Keratinocyte (primary cell): ENCODE results near the gene ZC3HAV1L. TPM values are rescaled to one million over a fixed set of nuclear protein-coding genes. Genes with fewer than 3 reads are reported as not detected.

ENCODE experiments used
- DNase-seq: peaks from one replicate; pipeline ENCODE4 v3.0.0-alpha.2; 2011; ENCODE audit warnings: low read depth, missing footprints, low spot score
- FAIRE-seq: peaks from 2 replicates; lab custom pipeline; 2011; peaks lifted over from hg19 to GRCh38; lab: Jason Lieb, UNC
- H2AFZ ChIP-seq: 2 replicates; pipeline ENCODE4 v1.6.0; 2012; ENCODE audit warnings: low read length, control low read depth, inconsistent platforms; ENCODE audit not compliant: control insufficient read depth
- H3K27ac ChIP-seq: 2 replicates; pipeline ENCODE4 v1.5.1; 2011; ENCODE audit warnings: low read length; ENCODE audit not compliant: control insufficient read depth, insufficient read depth
- H3K27me3 ChIP-seq: 3 replicates; pipeline ENCODE4 v1.6.0; 2011; ENCODE audit warnings: low read length; ENCODE audit not compliant: control insufficient read depth, insufficient read depth; ENCODE audit errors: extremely low read depth
- H3K36me3 ChIP-seq, 2 experiments: 2 replicates in 1 of 2; 3 replicates in 1 of 2; pipeline ENCODE4 v1.5.1; 2011; ENCODE audit warnings: low read length in 2 of 2, mild to moderate bottlenecking in 1 of 2; ENCODE audit not compliant: control insufficient read depth in 2 of 2, insufficient read depth in 2 of 2; ENCODE audit errors: extremely low read depth in 1 of 2
- H3K4me1 ChIP-seq: 3 replicates; pipeline ENCODE4 v1.5.1; 2011; ENCODE audit warnings: low read length; ENCODE audit not compliant: control insufficient read depth, insufficient read depth; ENCODE audit errors: extremely low read depth
- H3K4me2 ChIP-seq: 3 replicates; pipeline ENCODE4 v1.6.0; 2011; ENCODE audit warnings: low read depth, low read length; ENCODE audit not compliant: control insufficient read depth, insufficient read depth; ENCODE audit errors: extremely low read depth
- H3K4me3 ChIP-seq, 3 experiments: fragments of 200-600 bp in 1 of 3; sonication (generic) in 1 of 3; 2 replicates in 2 of 3; 3 replicates in 1 of 3; pipeline ENCODE4 v1.5.1; 2011 to 2016; ENCODE audit warnings: low read length in 3 of 3, mild to moderate bottlenecking in 3 of 3, control low read depth in 2 of 3, inconsistent platforms in 1 of 3, low read depth in 1 of 3, mixed read lengths in 1 of 3, mixed run types in 1 of 3, moderate library complexity in 1 of 3; ENCODE audit not compliant: control insufficient read depth in 2 of 3, insufficient read depth in 2 of 3; ENCODE audit errors: extremely low read depth in 1 of 3
- H3K79me2 ChIP-seq: 2 replicates; pipeline ENCODE4 v1.6.0; 2012; ENCODE audit warnings: low read length; ENCODE audit not compliant: control insufficient read depth, insufficient read depth
- H3K9ac ChIP-seq: 3 replicates; pipeline ENCODE4 v1.6.0; 2011; ENCODE audit warnings: low read length; ENCODE audit not compliant: control insufficient read depth, insufficient read depth; ENCODE audit errors: extremely low read depth
- H3K9me1 ChIP-seq: 3 replicates; pipeline ENCODE4 v1.6.0; 2011; ENCODE audit warnings: low read length; ENCODE audit not compliant: control insufficient read depth, insufficient read depth; ENCODE audit errors: extremely low read depth
- H3K9me3 ChIP-seq: 2 replicates; pipeline ENCODE4 v1.5.1; 2012; ENCODE audit warnings: low read depth, low read length; ENCODE audit not compliant: control insufficient read depth
- H4K20me1 ChIP-seq: 3 replicates; pipeline ENCODE4 v1.6.0; 2011; ENCODE audit warnings: low read length; ENCODE audit not compliant: control insufficient read depth, insufficient read depth; ENCODE audit errors: extremely low read depth
- CTCF ChIP-seq, 3 experiments: IDR thresholded peaks in 1 of 3; conservative IDR thresholded peaks in 1 of 3; optimal IDR thresholded peaks in 1 of 3; 2 replicates in 2 of 3; 3 replicates in 1 of 3; pipeline versions ENCODE3 to v1.5.1; 2011; ENCODE audit warnings: low read length in 3 of 3, mild to moderate bottlenecking in 3 of 3, moderate library complexity in 2 of 3, control low read depth in 1 of 3, inconsistent platforms in 1 of 3; ENCODE audit not compliant: insufficient read depth in 2 of 3; ENCODE audit errors: extremely low read depth in 1 of 3
- EZH2 ChIP-seq: IDR thresholded peaks from one replicate; pipeline ENCODE4 v1.6.1; 2012; ENCODE audit warnings: inconsistent platforms, mild to moderate bottlenecking, low read length, moderate library complexity
- dilution Hi-C: fragments of 300-500 bp; cut with MboI; formaldehyde crosslinking; loops from one replicate; pipeline ENCODE4 v1.7.0; 2020; ENCODE audit warnings: low sequenced_read_pairs; ENCODE audit not compliant: extremely low pct_ligation_motif_present
- polyA plus RNA-seq, 5 experiments: library from polyadenylated mRNA; depleted of rRNA in 3 of 5; stranded (reverse) in 3 of 5; stranded (forward) in 1 of 5; unstranded in 1 of 5; fragments of >200 nt; gene quantifications; 1 replicate in 1 of 5; 2 replicates in 3 of 5; 3 replicates in 1 of 5; pipeline versions ENCODE4 v1.2.1 to v1.2.3, GENCODE V29; 2011 to 2012; ENCODE audit warnings: missing spikeins in 2 of 5, low read depth in 1 of 5, low replicate concordance in 1 of 5

Gene ZC3HAV1L
- polyA plus RNA-seq, 1 donor (not counting 4 experiments of a cell fraction or from before 2014, with no cell fraction given) = 7.9 TPM

- Histone ChIP-seq H4K20me1 (no peaks in the 10 kb centered on the region), H3K9me1 (no peaks in the 10 kb centered on the region), H3K4me3 (no peak overlapping the region), H3K4me2 (no peak overlapping the region), H3K27me3 (no peaks in the 10 kb centered on the region), H3K9ac (no peak overlapping the region), H3K27ac (no peak overlapping the region), H3K4me1 (no peaks in the 10 kb centered on the region), H2AFZ (no peak overlapping the region), H3K36me3 (peaks cover 37 to 41% of the 10 kb centered on the region in 2 experiments), H3K9me3 (no peaks in the 10 kb centered on the region), H3K79me2 (peaks cover 6% of the 10 kb centered on the region)
- TF ChIP-seq EZH2 (no peak), CTCF (optimal IDR thresholded peaks at IDR 0.05 in 1 of 3, IDR thresholded peaks at IDR 0.05 in 1 of 3, conservative IDR thresholded peaks at IDR 0.05 in 1 of 3; ENCODE audit: extremely low read depth in 1 of 3, insufficient read depth in 2 of 3, low read length in 3 of 3) (no peak)
- FAIRE-seq = no peak
- DNase-seq = no peak
- dilution Hi-C loops = no loop called here
These were observed 32.9 kb upstream of the ZC3HAV1L start for GRCh38 chr7:139068544-139069399.

GRCh38 chr7:139066315-139066714 lies 30.5 kb upstream of the ZC3HAV1L start:
- H3K36me3 ChIP-seq = peaks cover 31 to 42% of the 10 kb centered on the region in 2 experiments
- FAIRE-seq (no peak), DNase-seq (no peak)
- peaks cover 2% of the 10 kb centered on the region for H3K79me2 ChIP-seq
- H3K4me2 ChIP-seq = no peak overlapping the region
- no peak overlapping the region for H3K27ac ChIP-seq
- H3K9me1 ChIP-seq = no peaks in the 10 kb centered on the region
- H4K20me1 ChIP-seq = no peaks in the 10 kb centered on the region
- no peak overlapping the region for H3K9ac ChIP-seq
- no peaks in the 10 kb centered on the region for H3K9me3 ChIP-seq
- no peaks in the 10 kb centered on the region for H3K4me1 ChIP-seq
- no peaks in the 10 kb centered on the region for H3K27me3 ChIP-seq
- no peak overlapping the region for H3K4me3 ChIP-seq
- dilution Hi-C loops = no loop called here
- H2AFZ ChIP-seq = no peak overlapping the region
- TF ChIP-seq CTCF (optimal IDR thresholded peaks at IDR 0.05 in 1 of 3, IDR thresholded peaks at IDR 0.05 in 1 of 3, conservative IDR thresholded peaks at IDR 0.05 in 1 of 3; ENCODE audit: extremely low read depth in 1 of 3, insufficient read depth in 2 of 3, low read length in 3 of 3) (no peak), EZH2 (no peak)
